GM18526 (cell line): ENCODE results near the gene CRHR2.

Experiments used
- POLR2A ChIP-seq: IDR thresholded peaks from 3 replicates; pipeline ENCODE4 v1.6.1; 2011; ENCODE audit not compliant: insufficient read length; ENCODE audit errors: extremely low read depth

The CRHR2 gene

DNA sequence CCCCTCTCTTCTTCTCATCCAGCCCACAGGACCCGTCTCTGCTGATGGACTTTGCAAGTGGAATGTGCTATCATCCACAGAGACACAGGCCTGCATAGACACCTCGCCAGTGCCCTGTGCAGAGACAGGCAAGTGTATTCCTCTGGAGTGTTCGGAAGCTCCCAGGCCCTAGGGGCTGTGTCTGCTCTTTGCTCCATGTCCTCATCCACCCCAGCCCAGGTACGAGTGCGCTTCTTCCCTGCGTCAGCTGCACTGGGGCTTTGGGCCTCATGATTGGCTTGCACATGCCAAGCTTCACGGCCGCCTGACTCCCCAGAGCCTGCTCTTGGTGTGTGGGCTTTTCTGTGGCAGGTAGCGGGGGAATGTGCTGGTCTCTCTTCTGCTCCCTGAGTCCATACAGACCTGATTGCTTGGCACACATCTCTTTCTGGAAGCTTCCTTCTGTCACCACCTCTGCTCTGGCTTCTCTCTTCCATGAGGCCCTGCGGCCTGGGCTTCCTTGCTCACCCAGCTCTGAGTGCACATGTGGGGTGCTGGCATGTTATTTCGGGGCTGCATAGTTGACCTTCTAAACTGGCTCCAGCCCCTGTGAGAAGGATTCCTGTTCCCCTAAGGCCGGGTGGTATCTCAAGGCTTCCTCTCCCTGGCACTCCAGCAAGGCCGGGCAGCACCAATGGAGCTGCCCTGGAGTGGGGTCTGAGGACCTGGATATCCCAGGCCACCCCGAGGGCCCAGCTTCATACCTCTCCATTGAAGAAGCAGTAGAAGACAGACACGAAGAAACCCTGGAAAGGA, 27.8 kb downstream of the CRHR2 start:
- TF ChIP-seq POLR2A = no peak

DNA sequence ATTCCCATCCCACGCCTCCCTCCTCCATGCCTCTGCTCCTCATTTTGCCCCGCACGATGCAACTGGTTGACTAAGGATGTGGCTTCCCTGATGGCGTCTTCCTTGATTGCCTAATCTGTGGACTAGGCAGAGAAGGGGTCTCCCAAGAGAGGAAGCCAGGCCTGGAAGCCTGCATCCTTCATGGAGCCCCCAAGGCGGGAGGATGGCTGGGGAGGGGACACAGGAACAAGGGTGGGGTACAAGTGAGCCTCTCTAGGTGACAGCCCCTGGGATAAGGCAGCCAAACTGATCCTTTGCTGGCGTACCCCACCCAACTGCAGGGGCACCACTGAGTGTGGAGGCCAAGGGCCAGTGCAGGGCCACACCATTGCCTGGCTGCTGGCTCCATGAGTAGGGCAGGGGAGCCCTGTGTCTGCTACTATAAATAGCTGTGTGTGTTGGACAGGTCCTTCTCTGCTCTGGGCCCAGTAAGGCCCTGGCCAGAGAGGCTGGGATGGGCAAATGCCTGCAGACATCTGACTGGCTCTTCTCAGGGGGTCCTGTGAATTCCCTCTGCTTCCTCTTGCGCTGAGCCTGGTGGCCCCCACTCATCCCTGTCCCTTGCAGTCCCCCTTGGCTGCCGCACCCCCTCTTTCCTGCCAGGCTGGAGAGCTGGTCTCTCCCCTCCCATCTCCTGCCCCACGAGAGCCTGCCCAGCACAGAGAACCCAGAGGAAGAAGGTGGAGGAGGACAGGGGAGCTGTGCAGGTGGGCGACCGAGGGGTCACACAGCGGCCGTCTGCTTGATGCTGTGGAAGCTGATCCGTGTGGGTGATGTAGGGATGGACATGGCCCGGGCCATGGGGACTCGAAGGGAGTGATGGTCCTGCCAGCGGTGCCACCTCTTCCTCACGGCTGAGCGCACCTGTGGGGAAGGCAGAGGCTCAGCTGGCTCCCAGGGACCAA, 29.3 kb downstream of the CRHR2 start:
- TF ChIP-seq POLR2A = no peak

DNA sequence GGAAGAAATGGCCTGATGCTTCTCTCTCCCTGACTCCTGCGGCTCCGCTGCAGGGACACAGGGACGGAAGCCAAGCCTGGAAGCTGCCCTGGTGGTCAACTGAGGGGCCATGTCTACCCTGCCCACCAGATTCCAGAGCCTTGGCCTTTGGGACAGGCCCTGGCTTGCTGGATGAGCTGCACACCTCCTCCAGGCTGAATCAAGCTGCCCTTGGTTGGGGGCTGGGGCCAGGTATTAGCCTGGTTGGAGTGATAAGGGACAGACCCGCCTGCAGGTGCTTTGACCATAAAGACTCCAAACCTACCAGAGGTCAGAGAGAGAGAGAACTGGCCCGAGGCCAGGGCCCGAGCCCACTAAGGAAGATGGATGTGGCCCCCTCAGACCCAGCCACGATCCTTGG, 30.1 kb downstream of the CRHR2 start:
- TF ChIP-seq POLR2A = no peak

GRCh38 chr7:30650421-30650808, 31.8 kb downstream of the CRHR2 start:
- TF ChIP-seq POLR2A = no peak

- no peak for TF ChIP-seq POLR2A
Measured at GRCh38 chr7:30649717-30650420, 32.4 kb downstream of the CRHR2 start.

GRCh38 chr7:30648744-30649540, 33.3 kb downstream of the CRHR2 start:
- no peak for TF ChIP-seq POLR2A

- no peak for TF ChIP-seq POLR2A
Measured at GRCh38 chr7:30647589-30648364, 34.5 kb downstream of the CRHR2 start.

DNA sequence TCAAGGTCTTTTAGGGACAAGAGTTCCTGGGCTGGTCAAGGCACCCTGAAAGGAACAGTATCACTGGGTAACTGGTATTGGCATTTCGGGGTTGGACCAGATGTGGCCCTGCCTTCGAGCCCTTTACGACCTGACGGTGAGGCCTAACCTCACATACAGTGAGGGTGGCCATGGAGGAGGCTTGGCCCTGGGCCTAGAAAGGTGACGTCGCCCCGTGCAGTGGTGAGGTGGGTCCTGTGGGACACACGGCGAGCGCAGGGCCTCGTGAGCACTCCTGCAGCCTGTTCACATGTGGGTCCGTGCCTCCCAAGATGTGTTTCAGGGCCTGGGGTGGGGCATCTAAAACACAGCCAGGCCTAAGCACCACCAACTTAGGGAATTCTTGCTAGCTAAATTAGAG, 36.1 kb downstream of the CRHR2 start:
- TF ChIP-seq POLR2A = no peak

DNA sequence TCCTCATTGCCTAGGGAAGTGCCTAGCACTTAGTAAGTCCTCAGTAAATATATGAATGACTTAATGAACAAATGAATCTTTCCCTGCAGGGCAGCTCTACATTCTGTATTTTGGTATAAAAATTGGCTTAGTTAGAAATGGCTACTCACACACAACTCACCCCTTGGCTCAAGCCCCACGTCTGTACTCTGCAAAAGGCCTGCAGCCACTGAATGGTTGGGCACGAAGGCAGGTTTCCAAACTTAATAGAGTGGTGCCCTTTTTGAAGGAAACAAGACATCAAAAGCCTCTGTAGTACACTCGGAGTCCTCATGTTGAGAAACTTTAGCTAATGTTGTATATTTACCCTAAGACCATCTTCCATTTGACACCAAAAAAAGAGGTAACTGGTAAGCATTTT, 36.6 kb downstream of the CRHR2 start:
- no peak for TF ChIP-seq POLR2A

- no peak for TF ChIP-seq POLR2A
Measured at GRCh38 chr7:30644286-30644955, 37.8 kb downstream of the CRHR2 start.

DNA sequence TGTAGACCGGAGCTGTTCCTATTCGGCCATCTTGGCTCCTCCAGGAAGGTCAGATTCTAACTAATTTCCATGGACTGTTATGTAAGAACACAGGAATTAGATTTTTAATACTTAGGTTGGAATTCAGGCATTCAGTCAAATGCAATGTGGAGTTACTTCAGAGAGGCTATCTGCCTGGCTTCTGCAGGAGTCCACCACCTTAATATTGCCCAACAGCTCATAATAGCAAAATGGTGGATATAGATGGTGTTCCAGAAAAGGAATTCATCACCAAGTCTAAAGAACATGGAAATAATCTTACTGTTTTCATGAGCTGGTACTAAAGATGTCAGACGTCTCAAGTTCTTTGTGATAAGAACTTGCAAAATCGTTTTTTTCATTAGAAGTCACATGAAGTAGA, 39.5 kb downstream of the CRHR2 start:
- TF ChIP-seq POLR2A = no peak

DNA sequence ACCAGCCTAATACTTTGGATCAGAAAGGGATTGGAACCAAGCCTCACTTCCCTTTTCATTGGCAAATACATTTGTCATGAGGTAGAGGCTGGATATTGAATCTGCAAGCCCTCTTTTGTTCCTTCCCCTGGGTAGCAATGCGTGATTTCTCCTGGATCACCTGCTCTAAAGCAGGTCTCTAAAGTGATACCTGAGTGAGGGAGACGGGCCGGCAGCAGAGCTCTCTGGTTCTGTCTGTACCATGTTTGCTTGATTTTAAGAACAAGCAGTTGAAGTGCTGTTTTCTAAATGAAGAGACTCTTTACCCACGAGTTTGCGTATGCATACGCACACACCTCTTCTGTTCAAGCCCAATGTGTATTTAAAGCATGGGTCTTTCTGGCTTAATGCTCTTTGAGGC, 46.5 kb downstream of the CRHR2 start:
- no peak for TF ChIP-seq POLR2A

- no peak for TF ChIP-seq POLR2A
Measured at GRCh38 chr7:30634634-30635201, 47.5 kb downstream of the CRHR2 start.
